DMS153 treated with DMSO at 0.1 percent for 48 hours (cell line): ENCODE measurements around the gene RPL4.

ENCODE experiments used
- DNase-seq: peaks from one replicate; lab custom pipeline; 2025; ENCODE audit not compliant: unreplicated experiment; lab: John Stamatoyannopoulos, UW

The RPL4 gene

DNA sequence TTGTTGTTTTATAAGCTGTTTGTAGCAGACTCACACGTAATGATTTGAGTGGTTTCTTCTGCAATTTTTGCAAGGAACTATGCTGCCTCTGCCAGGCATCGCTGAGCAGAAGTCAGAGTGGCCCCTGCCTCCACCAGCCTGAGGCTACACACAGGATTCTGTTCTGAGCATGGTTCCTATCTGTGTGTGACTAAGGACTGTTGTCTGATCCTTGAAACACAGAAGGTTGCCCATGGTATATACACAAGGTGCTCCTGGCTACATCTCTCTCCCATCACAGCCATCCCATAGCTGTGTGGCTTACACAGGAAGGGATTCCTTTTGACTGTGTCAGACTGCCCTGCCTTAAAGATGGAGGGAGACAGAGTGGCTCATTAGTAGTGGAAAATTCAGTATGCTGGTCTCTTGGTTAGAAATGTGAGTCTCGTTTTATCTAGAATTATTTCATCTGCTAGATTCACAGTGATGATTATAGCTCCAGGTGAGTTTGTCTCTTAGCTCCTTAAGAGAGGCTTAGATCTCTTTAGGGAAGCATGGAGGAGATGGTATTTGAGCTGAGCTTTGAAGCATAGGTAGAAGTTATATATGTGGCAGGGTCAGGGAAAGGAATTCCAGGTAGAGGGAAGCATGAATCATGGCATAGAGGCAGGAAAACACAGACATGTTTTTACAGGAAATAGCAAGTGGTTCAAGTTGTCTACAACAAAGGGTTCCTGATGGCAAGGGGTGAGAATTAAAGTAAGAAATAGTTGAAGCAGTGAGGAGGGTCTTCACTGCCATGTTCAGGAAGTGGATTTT is 44.6 kb downstream of the RPL4 start:
- no peak for DNase-seq

DNA sequence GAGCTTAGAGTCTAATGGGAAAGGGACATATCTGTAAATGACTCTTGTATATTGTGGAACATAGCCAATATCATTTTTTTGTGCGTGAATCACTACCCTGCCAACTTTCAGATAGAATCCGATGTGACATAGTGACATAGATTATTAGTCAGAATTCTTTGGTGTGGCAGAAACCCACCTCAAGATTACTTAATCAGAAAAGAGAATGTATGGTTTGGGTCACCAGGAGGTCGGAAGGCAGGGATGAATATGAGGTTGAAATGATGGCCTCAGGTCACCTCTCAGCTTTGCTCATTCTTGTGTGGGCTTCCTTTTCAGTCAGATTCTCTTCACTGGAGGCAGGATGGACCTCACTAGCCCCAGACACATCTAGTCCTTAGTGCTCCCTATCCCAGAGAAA is 48.4 kb downstream of the RPL4 start:
- DNase-seq: no peak

DNA sequence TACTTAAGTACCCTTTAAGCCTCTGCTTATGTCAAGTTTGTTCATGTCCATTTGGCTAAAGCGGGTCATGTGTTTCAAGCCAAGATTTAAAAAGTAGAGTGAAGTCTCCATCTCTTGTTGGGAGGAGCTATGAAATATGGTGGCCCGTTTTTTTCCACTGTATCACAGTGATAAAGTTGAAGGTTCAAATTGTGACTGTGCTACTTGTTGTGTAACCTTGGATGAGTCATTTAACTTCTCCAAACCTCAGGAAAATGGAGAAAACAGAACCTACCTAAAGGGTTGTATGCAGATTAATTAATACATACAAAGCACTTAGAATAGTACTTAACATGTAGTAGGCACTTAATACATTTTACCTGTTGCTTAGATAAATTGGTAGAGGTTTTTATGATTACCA is 50.5 kb downstream of the RPL4 start:
- DNase-seq: no peak

DNA sequence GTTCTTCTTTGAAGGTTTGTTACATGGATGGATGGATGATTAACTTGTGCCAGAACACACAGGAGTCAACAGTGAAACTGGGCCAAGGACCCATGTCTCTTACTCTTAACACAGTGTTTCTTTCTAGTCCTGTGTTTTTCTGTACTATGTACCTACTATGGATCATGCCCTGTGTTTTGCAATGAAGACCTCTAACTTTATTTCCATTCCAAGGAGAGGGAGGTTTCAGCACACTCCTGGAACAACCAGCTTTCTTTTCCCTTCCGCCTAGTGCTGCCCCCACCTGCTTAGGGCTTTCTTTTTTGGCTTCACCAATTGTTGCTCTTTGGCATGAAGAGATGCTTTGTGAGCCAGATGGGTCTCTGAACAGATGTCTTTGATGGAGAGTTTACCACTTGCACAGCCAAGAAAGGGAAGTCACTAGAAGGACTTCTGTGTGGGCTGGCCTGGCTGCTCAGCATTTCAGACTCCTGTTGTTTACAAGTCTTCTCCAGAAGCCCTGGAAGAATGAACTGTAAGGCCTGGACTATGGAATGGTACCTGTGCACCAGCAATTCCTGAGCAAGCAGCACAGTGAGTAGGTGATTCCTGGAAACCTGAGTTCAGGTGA is 51.6 kb downstream of the RPL4 start:
- DNase-seq: no peak

DNA sequence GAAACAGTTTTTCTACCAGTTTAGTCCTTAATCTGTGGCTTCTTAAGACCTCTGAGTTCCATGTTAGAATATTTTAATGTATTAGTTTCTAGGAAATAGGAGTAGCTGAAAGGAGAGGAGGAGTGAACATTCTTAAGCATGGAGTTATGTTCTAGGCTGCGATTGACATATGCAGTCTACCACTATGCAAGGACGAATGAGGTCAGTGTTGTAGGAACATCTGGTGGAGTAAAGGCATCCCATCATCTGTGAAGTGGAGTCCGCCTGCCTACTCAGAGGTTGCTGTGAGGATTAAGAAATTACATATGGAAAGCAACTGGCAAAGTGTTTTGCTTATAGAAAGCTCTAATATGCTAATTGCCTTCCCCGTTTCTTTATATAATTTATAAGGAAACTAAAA is 52.2 kb downstream of the RPL4 start:
- DNase-seq: no peak
